Fibroblast of the conjunctiva (primary cell): ENCODE results near the gene IKZF3.
"Not testable (repeated sequence)": the region's sequence is repeated elsewhere in the genome, so short reads cannot be mapped to it uniquely, and the experiment has no call there.

ENCODE experiments used
- DNase-seq: peaks from one replicate; pipeline ENCODE4 v3.0.0-alpha.2; 2010; ENCODE audit warnings: low read depth

IKZF3 gene

DNA sequence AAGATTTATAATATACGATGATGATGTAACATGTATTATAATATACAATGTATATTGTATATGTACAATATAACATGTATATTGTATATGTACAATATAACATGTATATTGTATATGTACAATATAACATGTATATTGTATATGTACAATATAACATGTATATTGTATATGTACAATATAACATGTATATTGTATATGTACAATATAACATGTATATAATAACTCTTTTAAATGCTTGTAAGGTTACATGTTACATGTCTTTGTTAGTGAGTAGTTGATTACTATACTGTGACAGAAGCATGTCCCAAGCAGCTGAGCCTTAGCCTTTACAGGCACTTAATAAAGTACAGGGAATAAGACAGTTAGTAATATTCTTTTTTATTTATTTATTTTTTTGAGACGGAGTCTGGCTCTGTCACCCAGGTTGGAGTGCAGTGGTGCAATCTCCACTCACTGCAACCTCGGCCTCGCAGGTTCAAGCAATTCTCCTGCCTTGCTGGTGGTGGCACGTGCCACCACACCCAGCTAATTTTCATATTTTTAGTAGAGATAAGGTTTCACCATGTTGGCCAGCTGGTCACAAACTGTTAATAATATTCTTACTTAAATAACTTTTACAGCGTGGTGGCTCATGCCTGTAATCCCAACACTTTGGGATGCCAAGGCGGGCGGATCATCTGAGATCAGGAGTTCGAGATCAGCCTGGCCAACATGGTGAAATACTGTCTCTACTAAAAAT is 8.0 kb downstream of the IKZF3 start:
- not testable (repeated sequence) for DNase-seq

DNA sequence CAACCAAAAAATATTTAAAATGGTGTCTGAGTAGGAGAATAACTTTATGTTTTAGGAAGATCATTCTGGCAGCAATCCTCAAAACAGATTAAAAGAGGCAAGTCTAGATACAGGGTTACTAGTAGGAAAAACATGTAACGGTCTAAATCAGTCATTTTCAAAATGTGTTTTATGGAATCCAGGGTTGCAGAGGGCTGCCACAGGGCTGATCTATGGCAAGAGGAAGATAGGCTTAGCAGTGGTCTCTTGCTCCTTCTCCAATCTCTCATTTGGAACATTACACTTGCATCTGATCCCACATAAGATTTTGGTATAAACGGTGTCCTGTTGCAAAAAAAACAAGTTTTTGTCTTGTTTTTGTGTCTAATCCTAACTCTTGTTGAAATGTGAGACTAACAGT is 9.2 kb downstream of the IKZF3 start:
- no peak for DNase-seq

DNA sequence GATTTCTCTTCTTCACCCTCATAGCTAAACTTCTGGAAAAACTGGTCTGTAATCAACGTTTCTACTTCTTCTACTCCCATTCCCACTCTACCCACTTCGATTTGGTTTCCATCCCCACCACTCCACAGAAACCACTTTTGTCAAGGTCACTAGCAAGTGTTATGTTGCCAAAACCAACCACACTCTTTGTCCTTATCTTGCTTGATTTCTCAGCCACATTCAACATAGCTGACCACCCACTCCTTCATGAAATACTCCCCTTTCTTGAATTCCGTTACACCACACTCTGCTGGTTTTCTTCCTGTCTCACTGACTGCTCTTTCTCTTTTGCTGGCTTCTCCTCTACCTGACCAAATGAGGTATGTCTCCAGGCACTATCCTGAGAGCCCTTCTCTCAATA is 11.9 kb downstream of the IKZF3 start:
- no peak for DNase-seq

DNA sequence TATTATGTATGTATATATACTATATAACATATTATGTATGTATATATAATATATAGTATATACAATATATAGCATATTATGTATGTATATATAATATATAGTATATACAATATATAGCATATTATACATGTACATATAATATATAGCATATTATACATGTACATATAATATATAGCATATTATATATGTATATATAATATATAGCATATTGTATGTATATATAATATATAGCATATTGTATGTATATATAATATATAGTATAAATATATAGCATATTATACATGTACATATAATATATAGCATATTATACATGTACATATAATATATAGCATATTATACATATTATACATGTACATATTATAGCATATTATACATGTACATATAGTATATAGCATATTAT is 13.9 kb downstream of the IKZF3 start:
- DNase-seq = not testable (repeated sequence)

DNA sequence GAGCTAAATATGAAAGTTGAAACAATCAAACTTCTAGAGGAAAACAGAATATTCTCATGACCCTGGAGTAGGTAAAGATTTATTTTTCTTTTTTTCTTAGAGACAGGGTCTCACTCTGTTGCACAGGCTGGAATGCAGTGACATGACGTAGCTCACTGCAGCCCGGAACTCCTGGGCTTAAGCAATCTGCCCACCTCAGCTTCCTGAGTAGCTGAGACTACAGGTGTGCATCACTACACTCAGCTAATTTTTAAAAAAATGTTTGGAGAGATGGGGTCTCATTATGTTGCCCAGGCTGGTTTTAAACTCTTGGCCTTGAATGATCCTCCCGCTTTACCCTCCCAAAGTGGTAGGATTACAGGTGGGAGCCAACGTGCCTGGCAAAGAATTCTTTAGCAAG is 15.5 kb downstream of the IKZF3 start:
- DNase-seq = no peak

DNA sequence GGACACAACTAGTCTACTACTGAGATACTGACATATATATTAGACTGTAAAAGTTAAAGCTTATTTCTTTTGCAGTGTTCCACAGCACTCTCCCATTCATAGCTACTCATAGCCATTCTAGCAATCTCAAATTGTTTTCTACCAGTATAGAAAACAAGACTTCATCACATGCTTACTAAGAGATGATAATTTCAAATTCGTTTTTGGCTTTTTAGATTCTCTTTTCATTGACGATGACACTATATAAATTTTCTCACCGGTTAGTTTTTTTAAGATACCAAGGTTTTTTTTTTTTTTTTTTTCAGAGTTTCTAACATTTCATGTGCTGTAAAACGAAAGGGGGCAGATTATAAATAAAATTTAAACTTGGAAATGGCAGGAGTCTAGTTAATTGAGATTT is 17.9 kb downstream of the IKZF3 start:
- DNase-seq = no peak

DNA sequence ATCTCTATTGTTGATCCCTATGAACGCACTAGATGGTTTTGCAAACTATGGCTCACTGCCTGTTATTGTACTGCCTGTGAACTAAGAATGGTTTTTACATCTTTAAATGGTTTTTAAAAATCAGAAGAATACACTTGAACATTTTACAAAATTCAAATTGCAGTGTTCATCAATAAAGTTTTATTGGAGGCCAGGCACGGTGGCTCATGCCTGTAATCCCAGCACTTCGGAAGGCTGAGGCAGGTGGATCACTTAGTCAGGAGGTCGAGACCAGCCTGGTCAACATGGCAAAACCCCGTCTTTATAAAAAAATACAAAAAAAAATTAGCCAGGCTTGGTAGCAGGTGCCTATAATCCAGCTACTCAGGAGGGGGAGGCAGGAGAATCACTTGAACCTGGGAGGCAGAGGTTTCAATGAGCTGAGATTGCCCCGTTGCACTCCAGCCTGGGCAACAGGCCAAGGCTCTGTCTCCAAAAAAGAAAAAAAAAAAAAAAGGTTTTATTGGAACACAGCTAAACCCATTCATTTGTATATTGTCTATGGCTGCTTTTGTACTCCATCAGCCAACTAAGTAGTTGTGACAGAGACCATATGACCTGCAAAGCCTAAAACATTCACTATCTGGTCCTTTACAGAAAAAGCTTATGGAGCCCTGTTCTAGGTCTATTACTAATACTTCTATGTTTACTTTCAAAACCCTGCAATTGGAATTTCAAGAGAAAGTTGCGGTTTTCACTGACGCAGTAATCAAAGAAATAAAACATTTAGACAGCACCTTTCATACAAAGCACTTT is 18.9 kb downstream of the IKZF3 start:
- no peak for DNase-seq

DNA sequence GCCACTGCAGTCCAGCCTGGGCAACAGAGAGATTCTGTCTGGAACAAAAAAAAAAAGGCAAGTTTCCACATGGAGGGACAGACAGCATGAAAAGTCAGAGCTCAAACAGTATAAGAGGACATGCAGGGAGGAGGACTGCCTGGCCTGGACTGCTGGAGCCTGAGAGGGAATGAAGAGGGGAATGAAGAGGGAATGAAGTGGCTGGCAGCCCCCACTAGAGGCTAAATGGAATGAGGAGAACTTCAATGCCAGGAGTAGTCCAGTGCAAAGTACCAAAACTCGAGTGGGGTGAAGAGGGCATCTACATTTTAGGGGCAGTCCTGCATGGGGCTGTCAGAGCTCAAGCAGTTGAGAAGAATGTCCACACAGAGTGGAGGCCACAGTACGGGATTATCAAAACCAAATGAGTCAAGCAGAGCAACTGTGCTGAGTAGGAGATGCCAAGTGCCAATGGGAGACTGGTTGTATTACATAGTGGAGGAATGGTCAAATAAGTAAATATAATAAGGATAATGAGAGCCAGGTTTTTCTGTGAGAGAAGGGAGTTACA is 22.9 kb downstream of the IKZF3 start:
- DNase-seq = no peak

DNA sequence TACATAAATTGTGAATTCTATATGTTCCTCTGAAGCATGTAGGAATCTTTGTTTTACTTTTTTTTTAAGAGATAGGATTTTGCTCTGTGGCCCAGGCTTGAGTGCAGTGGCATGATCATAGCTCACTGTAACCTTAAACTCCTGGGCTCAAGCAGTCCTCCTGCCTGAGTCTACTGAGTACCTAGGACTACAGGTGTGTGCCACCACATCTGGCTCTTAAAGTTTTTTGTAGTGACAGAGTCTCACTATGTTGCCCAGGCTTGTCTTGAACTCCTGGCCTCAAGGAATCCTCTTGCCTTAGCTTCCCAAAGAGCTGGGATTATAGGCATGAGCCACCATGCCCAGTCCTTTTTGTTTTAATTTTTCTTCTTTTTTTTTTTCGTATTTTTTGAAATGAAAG is 25.3 kb downstream of the IKZF3 start:
- no peak for DNase-seq

DNA sequence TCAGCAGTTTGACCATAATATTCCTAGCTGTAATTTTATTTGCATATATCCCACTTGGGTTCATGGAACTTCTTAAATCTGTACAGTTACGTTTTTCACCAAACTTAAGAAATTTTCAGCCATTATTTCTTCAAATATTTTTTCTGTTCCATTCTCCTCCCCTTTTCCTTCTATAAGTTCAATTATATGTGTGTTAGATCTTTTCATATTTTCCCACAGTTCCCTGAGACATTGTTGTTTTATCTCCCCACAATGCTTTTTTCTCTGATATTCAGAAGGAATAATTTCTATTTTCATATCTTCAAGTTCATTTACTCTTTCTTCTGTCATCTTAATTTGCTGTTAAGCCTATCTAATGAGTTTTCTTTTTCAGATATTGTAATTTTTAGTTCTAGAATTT is 26.1 kb downstream of the IKZF3 start:
- DNase-seq = no peak

DNA sequence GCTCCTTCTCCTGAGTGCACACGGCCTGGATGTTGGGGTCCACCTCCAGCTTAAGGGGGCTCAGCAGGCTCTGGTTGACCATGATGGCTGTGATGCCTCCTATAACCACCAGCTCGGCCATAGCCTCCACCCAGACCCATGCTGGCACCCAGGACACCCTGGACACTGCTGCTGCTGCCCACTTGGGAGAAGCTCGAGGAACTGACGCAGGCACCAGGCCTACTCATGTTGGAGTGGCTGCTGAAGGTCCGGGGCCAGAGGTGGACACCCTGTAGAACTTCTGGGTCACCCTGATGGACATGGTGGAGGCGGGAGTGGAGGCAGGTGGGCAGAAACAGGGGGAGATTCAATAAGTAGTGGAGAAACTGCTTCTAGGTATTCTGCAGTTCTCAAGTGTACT is 28.0 kb downstream of the IKZF3 start:
- no peak for DNase-seq

DNA sequence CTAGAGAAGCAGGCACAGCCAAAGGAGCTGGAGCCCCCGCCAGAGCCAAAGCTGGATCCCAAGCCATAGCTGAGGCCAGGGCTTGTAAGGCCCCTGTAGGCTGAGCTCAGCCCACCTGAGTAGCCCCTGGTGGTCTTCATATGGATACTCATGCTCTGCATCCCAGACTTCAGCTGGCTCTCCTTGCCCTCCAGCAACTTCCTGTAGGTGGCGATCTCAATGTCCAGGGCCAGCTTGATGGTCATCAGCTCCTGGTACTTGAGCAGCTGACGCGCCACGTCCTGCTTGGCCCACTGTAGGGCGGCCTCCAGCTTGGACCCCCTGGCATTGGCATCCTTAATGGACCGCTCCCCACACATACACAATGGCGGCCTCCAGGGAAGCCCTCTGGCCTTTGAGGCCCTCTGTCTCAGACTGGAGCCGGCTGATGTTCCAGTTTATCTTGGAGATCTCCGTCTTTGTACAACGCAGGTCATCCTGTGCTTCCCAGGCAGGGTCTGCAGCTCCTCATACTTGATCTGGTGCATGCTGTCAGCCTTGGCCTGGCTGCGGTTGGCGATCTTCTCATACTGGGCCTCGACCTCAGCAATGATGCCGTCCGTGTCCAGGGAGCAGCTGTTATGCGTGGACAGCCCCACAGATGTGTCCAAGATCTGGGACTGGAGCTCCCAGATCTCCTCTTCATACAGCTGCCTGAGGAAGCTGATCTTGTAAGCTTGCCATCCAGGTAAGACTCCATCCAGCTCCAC is 28.9 kb downstream of the IKZF3 start:
- DNase-seq = no peak

DNA sequence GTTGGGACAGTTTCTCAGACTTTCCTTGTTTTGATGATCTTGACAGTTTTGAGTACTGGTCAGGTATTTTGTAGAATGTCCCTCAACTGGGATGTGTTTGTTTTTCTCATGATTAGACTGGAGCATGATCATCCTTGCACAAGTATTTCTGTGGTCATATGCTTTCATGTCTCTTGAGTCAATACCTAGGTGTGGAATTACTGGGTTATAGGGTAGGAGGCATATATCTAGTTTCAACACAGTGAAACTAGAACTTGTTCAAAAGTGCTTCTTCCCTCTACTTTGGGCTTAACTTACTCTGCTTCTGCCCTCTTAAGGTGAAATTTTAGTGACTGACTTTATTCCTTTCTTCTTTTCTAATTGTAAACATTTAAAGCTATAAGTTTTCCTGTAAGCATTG is 30.1 kb downstream of the IKZF3 start:
- no peak for DNase-seq

DNA sequence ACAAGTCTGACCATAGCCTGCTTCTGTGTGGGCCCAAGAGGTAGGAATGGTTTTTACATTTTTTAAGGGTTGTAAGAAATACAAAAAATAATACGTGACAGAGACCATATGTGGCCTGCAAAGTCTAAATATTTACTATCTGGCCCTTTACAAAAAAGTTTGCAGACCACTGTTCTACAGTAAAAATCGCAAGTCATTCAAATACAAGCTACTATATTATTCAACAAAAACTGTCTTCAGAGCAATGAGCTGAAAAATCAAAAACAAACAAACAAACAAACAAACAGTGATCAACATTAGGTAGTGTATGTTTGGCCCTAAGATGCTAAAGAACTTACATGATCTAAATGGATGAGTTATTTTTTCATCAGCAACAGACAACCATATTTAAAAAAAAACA is 32.5 kb downstream of the IKZF3 start:
- no peak for DNase-seq

DNA sequence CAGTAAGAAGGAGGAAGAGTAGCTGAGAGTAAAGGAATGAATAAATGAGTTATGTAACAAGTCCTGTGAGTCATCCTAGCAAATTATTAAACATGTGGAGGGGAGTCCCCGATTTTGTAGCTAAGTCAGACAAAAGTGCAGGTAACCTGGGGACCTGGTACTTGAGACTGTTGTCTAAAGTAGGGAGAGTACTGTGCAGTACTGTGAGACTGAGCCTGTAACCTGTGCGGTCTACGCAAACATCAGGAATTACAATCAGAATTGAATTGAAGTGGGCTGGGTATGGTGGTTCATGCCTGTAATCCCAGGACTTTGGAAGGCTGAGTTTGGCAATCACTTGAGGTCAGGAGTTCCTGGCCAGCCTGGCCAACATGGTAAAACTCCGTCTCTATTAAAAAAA is 35.7 kb downstream of the IKZF3 start:
- DNase-seq = no peak

DNA sequence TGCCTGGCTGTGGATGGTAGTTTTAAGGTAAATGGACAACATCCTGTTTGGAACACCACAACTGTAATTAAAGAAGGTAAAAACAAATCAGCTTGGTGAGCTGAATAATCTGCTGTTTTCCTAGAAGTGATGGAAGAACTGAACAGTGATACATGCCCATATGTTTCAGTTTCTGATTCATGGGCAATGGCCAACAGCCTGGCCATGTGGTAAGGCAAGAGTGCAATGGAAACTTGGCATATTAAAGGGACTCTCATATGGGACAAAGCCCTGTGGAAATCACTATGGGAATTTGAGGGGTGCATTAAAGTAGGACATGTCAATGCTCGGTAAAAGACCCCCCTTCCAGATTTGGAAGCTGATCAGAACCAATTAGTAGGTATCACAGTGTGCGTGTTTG is 37.8 kb downstream of the IKZF3 start:
- DNase-seq = no peak

DNA sequence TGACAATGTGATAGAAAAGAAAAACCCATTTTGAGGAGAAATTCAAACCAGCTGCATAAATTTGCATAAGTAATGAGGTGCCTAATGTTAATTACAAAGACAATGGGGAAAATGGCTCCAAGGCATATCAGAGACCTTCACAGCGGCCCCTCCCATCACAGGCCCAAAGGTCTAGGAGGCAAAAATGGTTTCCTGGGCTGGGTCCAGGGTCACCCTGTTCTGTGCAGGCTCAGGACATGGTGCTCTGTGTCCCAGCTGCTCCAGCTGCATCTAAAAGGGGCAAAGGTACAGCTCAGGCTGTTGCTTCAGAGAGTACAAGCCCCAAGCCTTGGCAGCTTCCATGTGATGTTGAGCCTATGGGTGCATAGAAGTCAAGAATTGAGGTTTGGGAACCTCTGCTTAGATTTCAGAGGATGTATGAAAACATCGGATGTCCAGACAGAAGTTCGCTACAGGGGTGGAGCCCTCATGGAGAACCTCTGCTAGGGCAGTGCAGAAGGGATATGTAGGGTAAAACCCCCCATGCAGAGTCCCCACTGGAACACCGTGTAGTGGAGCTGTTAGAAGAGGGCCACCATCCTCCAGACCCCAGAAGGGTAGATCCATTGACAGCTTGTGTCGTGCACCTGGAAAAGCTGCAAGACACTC is 40.6 kb downstream of the IKZF3 start:
- no peak for DNase-seq

DNA sequence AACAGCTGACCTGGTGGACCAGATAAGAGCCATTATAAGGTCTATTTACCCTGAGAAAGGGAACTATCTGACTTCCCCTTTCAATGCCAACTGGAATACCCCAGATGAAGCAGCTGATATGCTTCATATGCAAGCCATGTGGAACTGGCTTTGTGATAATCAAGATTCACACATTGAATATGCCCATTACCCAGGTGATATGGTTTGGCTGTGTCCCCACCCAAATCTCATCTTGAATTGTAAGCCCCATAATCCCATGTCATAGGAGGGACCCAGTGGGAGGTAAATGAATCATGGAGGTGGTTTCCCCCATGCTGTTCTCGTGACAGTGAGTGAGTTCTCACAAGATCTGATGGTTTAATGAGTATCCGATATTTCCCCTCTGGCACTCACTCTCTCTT is 42.1 kb downstream of the IKZF3 start:
- DNase-seq = no peak

DNA sequence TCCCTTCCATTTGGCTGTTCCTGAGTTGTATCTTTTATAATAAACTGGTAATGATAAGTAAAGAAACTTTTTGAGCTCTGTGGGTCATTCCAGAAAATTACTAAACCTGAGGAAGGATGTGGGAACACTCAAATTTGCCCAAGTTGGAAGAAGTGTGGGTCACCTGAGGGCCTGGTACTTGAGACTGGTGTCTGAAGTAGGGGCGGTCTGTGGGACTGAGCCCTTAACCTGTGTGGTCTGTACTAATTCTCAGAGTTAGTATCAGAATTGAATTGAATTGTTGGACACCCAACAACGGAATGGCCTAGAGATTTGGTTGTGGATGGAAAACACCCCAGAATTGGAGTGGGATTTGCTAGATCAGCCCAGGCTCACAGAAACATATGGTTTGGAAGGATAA is 43.1 kb downstream of the IKZF3 start:
- DNase-seq = no peak

DNA sequence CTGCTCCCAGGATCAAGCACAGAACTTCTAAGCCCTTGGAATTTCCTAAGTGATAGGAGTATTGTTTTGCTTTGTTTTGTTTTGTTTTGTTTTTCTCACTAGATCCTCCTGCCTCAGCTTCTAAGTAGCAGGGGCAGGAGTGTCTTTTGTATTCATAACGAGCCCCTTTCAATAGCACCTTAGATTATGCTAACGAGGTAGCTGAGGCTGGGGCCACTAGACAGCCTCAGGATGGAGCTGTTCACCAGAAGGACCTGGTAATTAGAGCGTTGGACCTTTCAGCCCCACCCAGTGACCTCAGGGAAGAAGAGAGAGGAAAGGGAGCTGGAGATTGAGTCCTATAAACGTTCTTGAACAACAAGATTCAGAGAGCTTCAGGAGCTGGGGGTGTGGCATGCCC is 43.6 kb downstream of the IKZF3 start:
- DNase-seq = no peak

DNA sequence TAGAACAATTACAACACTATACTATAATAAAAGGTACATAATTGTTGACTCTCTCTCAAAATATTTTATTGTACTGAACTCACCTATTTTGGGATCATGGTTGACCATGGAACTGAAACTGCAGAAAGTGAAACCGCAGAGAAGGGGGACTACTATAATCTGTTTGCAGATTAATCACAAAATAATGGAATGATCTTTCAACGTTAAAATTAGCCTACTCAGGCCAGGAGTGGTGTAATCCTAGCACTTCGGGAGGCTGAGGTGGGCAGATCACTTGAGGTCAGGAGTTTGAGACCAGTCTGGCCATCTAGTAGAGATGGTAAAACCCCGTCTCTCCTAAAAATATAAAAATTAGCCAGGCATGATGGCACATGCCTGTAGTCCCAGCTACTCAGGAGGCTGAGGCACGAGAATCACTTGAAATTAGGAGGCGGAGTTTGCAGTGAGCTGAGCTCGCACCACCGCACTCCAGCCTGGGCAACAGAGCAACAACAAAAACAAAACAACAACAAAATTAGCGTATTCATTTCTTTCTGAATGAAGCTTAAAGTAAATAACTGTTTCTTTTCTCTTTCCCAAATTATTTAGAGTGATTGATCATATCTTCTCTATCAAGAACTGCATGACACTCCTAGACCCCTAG is 45.6 kb downstream of the IKZF3 start:
- DNase-seq = no peak

DNA sequence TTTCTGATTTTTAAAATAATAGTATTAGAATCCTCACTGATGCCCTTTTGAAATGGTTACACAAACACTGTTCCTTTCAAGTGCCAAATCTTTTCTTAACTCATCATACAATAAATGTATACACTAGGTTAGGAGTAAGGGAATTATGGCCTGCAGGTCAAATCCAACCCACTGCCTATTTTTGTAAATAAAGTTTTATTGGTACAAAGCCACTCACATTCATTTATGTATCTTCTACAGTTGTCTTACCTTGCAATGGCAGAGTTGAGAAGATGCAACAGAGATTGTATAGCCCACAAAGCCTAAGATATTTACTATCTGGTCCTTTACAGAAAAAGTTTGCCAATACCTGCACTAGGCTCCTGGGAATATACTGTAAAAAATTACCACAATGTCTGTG is 47.8 kb downstream of the IKZF3 start:
- DNase-seq = no peak
